HepG2 (cell line): Measurements from ENCODE around the gene TRIM15. TPM values are rescaled to one million over a fixed set of nuclear protein-coding genes. Genes with fewer than 3 reads are reported as not detected.

Experiments
- ADNP ChIP-seq: sonication (generic); formaldehyde crosslinking; IDR thresholded peaks from 2 replicates; pipeline ENCODE4 v1.4.0; 2020; ENCODE audit warnings: missing genetic modification reagents
- CEBPB ChIP-seq: IDR thresholded peaks from 2 replicates; pipeline ENCODE4 v1.6.1; 2011; ENCODE audit warnings: low read depth, low read length, improper control_type of control experiment, borderline replicate concordance
- KDM5A ChIP-seq: fragments of 200-600 bp; sonication (generic); IDR thresholded peaks from 2 replicates; pipeline ENCODE4 v1.7.0; 2018; ENCODE audit warnings: antibody characterized with exemption, mild to moderate bottlenecking, low read length, borderline replicate concordance
- KDM6A ChIP-seq: IDR thresholded peaks from 2 replicates; pipeline ENCODE4 v1.6.1; 2016; ENCODE audit warnings: low read depth
- MTA3 ChIP-seq: sonication (generic); formaldehyde crosslinking; IDR thresholded peaks from 2 replicates; pipeline ENCODE4 v1.4.0; 2020; ENCODE audit warnings: missing genetic modification reagents
- NFAT5 ChIP-seq: sonication (generic); formaldehyde crosslinking; IDR thresholded peaks from 2 replicates; pipeline ENCODE4 v1.4.0; 2020; ENCODE audit warnings: missing genetic modification reagents
- PHF21A ChIP-seq: sonication (generic); formaldehyde crosslinking; IDR thresholded peaks from 2 replicates; pipeline ENCODE4 v1.5.0; 2020; ENCODE audit warnings: mild to moderate bottlenecking, missing genetic modification reagents
- ZNF124 ChIP-seq: sonication (generic); formaldehyde crosslinking; IDR thresholded peaks from 2 replicates; pipeline ENCODE4 v1.4.0; 2020; ENCODE audit warnings: missing genetic modification reagents
- ZNF142 ChIP-seq: sonication (generic); formaldehyde crosslinking; IDR thresholded peaks from 2 replicates; pipeline ENCODE4 v1.4.0; 2020; ENCODE audit warnings: missing genetic modification reagents
- ZNF256 ChIP-seq: sonication (generic); formaldehyde crosslinking; conservative IDR thresholded peaks from 2 replicates; pipeline ENCODE4 v1.4.0; 2020; ENCODE audit warnings: missing genetic modification reagents
- ZNF3 ChIP-seq: IDR thresholded peaks from 2 replicates; pipeline ENCODE4 v1.7.0; 2017; ENCODE audit warnings: inconsistent platforms
- ZNF382 ChIP-seq: sonication (generic); formaldehyde crosslinking; IDR thresholded peaks from 2 replicates; pipeline ENCODE4 v1.5.0; 2020; ENCODE audit warnings: missing genetic modification reagents, mild to moderate bottlenecking, borderline replicate concordance
- ZNF512B ChIP-seq: sonication (generic); formaldehyde crosslinking; IDR thresholded peaks from 2 replicates; pipeline ENCODE4 v1.5.1; 2020; ENCODE audit warnings: missing genetic modification reagents, mild to moderate bottlenecking, borderline replicate concordance
- polyA plus RNA-seq, 8 experiments: library from polyadenylated mRNA; depleted of rRNA in 3 of 8; stranded (reverse) in 7 of 8; unstranded in 1 of 8; fragments of >200 nt; fragmentation: Illumina TruSeq in 4 of 8; extraction: Trizol in 4 of 8; gene quantifications; 2 replicates each; pipeline versions ENCODE4 v1.2.1 to v1.2.3, GENCODE V29; 2011 to 2016; ENCODE audit warnings: low read depth in 4 of 8, missing spikeins in 1 of 8, mixed read lengths in 1 of 8; ENCODE audit not compliant: insufficient read depth in 1 of 8
- total RNA-seq, 5 experiments: library from RNA; depleted of rRNA; stranded (reverse); fragments of >200 nt; fragmentation: Illumina TruSeq; extraction: Trizol; gene quantifications; 2 replicates each; pipeline ENCODE4 v1.2.3, GENCODE V29; 2016; ENCODE audit warnings: low read depth in 1 of 5
- TF ChIP-seq, protein P1 (sequence below): sonication (generic); formaldehyde crosslinking; IDR thresholded peaks from 2 replicates; pipeline ENCODE4 v1.4.0; 2020; ENCODE audit warnings: missing genetic modification reagents, low read depth, mild to moderate bottlenecking, borderline replicate concordance

Gene TRIM15
- total and polyA plus RNA-seq, 2 of the 13 experiments (the other 11 are each of a cell fraction or from before 2014, with no cell fraction given), result 35.1 to 38.2 TPM

DNA sequence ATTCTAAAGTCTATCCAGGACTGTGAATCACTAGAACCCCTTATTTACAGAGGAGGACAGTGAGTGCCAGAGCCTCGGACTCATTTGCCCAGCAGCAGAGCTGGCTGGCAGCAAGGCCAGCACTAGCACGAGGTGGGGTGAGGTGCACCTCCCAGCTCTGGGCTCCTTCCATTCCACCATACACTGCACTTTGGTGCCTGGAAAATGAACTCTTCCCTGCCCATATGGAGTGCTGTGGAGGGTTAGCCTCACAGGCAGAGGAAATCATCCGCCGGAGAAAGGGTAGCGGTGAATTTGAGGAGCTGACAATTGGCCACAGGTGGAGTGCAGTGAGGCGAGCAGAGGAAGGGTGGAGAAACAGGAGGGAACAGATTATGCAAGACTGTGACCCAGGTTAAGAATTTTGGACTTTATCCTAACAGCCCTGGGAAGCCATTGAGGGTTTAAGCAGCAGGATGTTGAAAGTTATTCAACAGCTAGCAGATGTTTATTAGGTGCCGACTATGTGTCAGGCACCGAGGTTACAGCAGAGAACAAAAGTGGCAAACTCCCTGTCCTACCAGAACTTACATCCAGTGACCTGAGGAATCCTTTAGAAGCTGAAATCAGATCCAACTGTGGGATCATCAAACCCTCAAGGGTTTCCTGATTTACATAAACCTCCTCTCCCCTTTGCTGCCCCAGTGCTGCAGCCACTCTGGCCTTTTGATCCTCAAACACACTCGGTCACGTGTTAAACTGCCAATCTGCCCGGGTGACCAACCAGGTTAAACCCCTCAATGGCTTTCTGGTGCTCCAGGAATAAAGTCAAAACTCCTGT, 43.7 kb downstream of the TRIM15 start (continued):
- TF ChIP-seq ZNF512B (CRISPR knock-in tag) (no peak), ZNF3 (no peak), ADNP (no peak), CEBPB (peak; percentile 95), ZNF256 (CRISPR knock-in tag) (peak; percentile 88; the same call in 1 of the 2 replicates), ZNF382 (no peak), PHF21A (CRISPR knock-in tag) (peak; percentile 99), KDM6A (CRISPR knock-in tag) (peak; percentile 88), NFAT5 (CRISPR knock-in tag) (no peak; the same call in none of the 2 replicates), MTA3 (CRISPR knock-in tag) (no peak), KDM5A (no peak), ZNF142 (no peak), ZNF124 (CRISPR knock-in tag) (0 out of 2 replicates have a peak, but pooled peaks have one; percentile 23)
- TF ChIP-seq, protein P1, sequence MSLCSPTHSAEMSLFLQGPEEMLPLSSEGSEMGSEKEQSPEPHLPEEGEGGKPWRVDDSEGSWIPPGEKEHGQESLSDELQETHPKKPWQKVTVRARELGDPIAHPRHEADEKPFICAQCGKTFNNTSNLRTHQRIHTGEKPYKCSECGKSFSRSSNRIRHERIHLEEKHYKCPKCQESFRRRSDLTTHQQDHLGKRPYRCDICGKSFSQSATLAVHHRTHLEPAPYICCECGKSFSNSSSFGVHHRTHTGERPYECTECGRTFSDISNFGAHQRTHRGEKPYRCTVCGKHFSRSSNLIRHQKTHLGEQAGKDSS (CRISPR knock-in tag), result 0 out of 2 replicates have a peak, but pooled peaks have one; percentile 61
